ENCODE data around the gene ZC3HAV1.

The ZC3HAV1 gene

DNA sequence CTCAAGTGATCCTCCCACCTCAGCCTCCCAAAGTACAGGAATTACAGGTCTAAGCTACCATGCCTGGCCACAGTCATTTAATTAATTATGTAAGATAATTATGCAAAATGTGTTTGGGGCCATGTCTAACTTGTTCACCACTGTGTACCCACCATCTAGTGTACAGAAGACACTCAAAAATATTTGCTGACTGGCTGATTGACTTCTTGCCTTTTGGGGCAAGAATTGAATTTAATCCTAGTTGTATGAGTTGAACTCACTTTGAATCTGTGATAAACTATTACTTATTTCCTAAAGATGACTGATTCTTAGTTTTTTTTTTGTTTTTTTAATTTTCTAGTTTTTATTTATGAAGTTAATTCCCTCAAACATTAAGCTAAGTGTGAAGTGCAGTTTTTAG, 57.9 kb downstream of the ZC3HAV1 start:
- no peaks in the 10 kb centered on the region for H3K4me1 ChIP-seq (ENCODE audit: insufficient read depth, low read length, severe bottlenecking)
- H3K27me3 ChIP-seq (ENCODE audit: insufficient read depth, low read length) = no peaks in the 10 kb centered on the region
- H3K36me3 ChIP-seq (ENCODE audit: insufficient read depth, low read length) = peaks cover 19% of the 10 kb centered on the region

DNA sequence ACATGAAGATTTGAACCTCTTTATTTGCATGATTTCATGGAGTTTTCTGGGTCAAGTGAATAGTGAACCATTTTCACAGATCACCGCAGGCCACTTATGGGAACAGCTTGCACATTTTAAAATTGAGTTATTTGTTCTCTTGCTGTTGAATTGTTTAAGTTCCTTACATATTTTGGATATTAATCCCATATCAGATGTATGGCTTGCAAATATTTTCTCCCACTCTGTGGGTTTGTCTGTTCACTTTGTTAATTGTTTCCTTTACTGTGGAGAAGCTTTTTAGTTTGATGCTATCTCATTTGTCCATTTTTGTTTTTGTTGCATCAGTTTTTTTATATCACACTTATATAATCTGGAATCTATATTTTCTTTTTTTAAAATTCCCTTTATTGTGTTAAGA, 59.6 kb downstream of the ZC3HAV1 start:
- no peaks in the 10 kb centered on the region for H3K4me1 ChIP-seq (ENCODE audit: insufficient read depth, low read length, severe bottlenecking)
- H3K9me3 ChIP-seq (ENCODE audit: low read length) = no peaks in the 10 kb centered on the region
- no peak overlapping the region for H3K9ac ChIP-seq (ENCODE audit: low read length)
- H3K79me2 ChIP-seq (ENCODE audit: insufficient read depth, low read length) = no peaks in the 10 kb centered on the region
- H3F3A ChIP-seq (ENCODE audit: insufficient read depth, low read length) = no peaks in the 10 kb centered on the region
- peaks cover 29% of the 10 kb centered on the region for H3K36me3 ChIP-seq (ENCODE audit: insufficient read depth, low read length)
- H3K4me2 ChIP-seq (ENCODE audit: low read length) = no peak overlapping the region
- no peak overlapping the region for H2AFZ ChIP-seq (ENCODE audit: low read length)
- TF ChIP-seq, protein P1, sequence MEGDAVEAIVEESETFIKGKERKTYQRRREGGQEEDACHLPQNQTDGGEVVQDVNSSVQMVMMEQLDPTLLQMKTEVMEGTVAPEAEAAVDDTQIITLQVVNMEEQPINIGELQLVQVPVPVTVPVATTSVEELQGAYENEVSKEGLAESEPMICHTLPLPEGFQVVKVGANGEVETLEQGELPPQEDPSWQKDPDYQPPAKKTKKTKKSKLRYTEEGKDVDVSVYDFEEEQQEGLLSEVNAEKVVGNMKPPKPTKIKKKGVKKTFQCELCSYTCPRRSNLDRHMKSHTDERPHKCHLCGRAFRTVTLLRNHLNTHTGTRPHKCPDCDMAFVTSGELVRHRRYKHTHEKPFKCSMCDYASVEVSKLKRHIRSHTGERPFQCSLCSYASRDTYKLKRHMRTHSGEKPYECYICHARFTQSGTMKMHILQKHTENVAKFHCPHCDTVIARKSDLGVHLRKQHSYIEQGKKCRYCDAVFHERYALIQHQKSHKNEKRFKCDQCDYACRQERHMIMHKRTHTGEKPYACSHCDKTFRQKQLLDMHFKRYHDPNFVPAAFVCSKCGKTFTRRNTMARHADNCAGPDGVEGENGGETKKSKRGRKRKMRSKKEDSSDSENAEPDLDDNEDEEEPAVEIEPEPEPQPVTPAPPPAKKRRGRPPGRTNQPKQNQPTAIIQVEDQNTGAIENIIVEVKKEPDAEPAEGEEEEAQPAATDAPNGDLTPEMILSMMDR (IDR thresholded peaks at IDR 0.05; ENCODE audit: low read length) = no peak
- TF ChIP-seq EZH2 (IDR thresholded peaks at IDR 0.05; ENCODE audit: borderline replicate concordance, low read length) = no peak
- H3K9me2 ChIP-seq (ENCODE audit: low read depth, low read length) = no peaks in the 10 kb centered on the region
- H3K27ac ChIP-seq (ENCODE audit: low read depth, low read length, poor library complexity, severe bottlenecking) = no peak overlapping the region
- H3K27me3 ChIP-seq (ENCODE audit: insufficient read depth, low read length) = no peaks in the 10 kb centered on the region
- H3K4me3 ChIP-seq (ENCODE audit: low read depth, low read length, poor library complexity, severe bottlenecking) = no peak overlapping the region
- no peaks in the 10 kb centered on the region for H4K20me1 ChIP-seq (ENCODE audit: insufficient read depth, low read length)

More for the DNA sequence above, 57.9 kb downstream of the ZC3HAV1 start:
- H3K4me2 ChIP-seq (ENCODE audit: low read length) = no peak overlapping the region
- no peak overlapping the region for H3K9ac ChIP-seq (ENCODE audit: low read length)
- H3K4me3 ChIP-seq (ENCODE audit: low read depth, low read length, poor library complexity, severe bottlenecking) = no peak overlapping the region
- H3F3A ChIP-seq (ENCODE audit: insufficient read depth, low read length) = no peaks in the 10 kb centered on the region
- no peaks in the 10 kb centered on the region for H4K20me1 ChIP-seq (ENCODE audit: insufficient read depth, low read length)
- TF ChIP-seq EZH2 (IDR thresholded peaks at IDR 0.05; ENCODE audit: borderline replicate concordance, low read length) = no peak
- TF ChIP-seq, protein P1 (IDR thresholded peaks at IDR 0.05; ENCODE audit: low read length) = no peak
- no peak overlapping the region for H2AFZ ChIP-seq (ENCODE audit: low read length)
- H3K9me2 ChIP-seq (ENCODE audit: low read depth, low read length) = no peaks in the 10 kb centered on the region
- H3K9me3 ChIP-seq (ENCODE audit: low read length) = no peaks in the 10 kb centered on the region
- H3K79me2 ChIP-seq (ENCODE audit: insufficient read depth, low read length) = no peaks in the 10 kb centered on the region
- H3K27ac ChIP-seq (ENCODE audit: low read depth, low read length, poor library complexity, severe bottlenecking) = no peak overlapping the region

- peaks cover 29% of the 10 kb centered on the region for H3K36me3 ChIP-seq (ENCODE audit: insufficient read depth, low read length)
- H3K9ac ChIP-seq (ENCODE audit: low read length) = no peak overlapping the region
- H3K4me2 ChIP-seq (ENCODE audit: low read length) = no peak overlapping the region
- no peak overlapping the region for H3K27ac ChIP-seq (ENCODE audit: low read depth, low read length, poor library complexity, severe bottlenecking)
- H3K27me3 ChIP-seq (ENCODE audit: insufficient read depth, low read length) = no peaks in the 10 kb centered on the region
- no peaks in the 10 kb centered on the region for H3K79me2 ChIP-seq (ENCODE audit: insufficient read depth, low read length)
- no peaks in the 10 kb centered on the region for H3K4me1 ChIP-seq (ENCODE audit: insufficient read depth, low read length, severe bottlenecking)
- no peak overlapping the region for H2AFZ ChIP-seq (ENCODE audit: low read length)
- no peak overlapping the region for H3K4me3 ChIP-seq (ENCODE audit: low read depth, low read length, poor library complexity, severe bottlenecking)
- H3K9me2 ChIP-seq (ENCODE audit: low read depth, low read length) = no peaks in the 10 kb centered on the region
- H3K9me3 ChIP-seq (ENCODE audit: low read length) = no peaks in the 10 kb centered on the region
- no peaks in the 10 kb centered on the region for H3F3A ChIP-seq (ENCODE audit: insufficient read depth, low read length)
- H4K20me1 ChIP-seq (ENCODE audit: insufficient read depth, low read length) = no peaks in the 10 kb centered on the region
- TF ChIP-seq, protein P1 (IDR thresholded peaks at IDR 0.05; ENCODE audit: low read length) = no peak
- TF ChIP-seq EZH2 (IDR thresholded peaks at IDR 0.05; ENCODE audit: borderline replicate concordance, low read length) = no peak
These were observed 60.4 kb downstream of the ZC3HAV1 start for GRCh38 chr7:139049111-139049510.

All from OCI-LY1 (cell line).